Measurements from ENCODE around the gene AUTS2.

DNA sequence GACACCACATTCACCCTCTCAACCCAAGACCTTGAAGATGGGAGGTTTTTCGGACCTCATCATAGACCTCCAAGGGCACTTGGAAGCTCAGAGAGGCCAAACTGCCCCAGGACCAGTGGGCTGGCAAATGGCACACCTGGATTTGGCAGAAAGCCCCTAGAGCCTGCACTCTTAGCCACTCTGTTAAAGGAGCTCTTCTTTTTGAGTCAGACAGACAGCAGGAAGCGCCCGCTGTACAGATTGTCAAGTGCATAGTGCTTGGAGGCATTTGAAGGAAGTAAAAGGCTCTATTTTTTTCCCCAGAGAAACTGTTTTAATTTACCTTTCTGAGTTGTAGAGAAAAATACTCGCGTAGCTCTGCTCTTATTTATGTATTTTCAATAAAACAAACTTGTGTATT, 1125.1 kb downstream of the AUTS2 start:
- TF ChIP-seq CTCF (IDR thresholded peaks at IDR 0.05) (no peak), POLR2A (IDR thresholded peaks at IDR 0.05) (no peak)
